Mammary microvascular endothelial cell (primary cell): ENCODE data around the gene DDIT4. TPM values are rescaled to one million over a fixed set of nuclear protein-coding genes. Genes with fewer than 3 reads are reported as not detected.

Source experiments
- total RNA-seq: library from RNA; depleted of rRNA; stranded (reverse); fragments of >200 nt; gene quantifications from 2 replicates; pipeline ENCODE4 v1.2.3, GENCODE V29; 2015

DDIT4 gene, protein sequence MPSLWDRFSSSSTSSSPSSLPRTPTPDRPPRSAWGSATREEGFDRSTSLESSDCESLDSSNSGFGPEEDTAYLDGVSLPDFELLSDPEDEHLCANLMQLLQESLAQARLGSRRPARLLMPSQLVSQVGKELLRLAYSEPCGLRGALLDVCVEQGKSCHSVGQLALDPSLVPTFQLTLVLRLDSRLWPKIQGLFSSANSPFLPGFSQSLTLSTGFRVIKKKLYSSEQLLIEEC
- total RNA-seq: 40.3 and 42.5 TPM in 2 replicates

DNA sequence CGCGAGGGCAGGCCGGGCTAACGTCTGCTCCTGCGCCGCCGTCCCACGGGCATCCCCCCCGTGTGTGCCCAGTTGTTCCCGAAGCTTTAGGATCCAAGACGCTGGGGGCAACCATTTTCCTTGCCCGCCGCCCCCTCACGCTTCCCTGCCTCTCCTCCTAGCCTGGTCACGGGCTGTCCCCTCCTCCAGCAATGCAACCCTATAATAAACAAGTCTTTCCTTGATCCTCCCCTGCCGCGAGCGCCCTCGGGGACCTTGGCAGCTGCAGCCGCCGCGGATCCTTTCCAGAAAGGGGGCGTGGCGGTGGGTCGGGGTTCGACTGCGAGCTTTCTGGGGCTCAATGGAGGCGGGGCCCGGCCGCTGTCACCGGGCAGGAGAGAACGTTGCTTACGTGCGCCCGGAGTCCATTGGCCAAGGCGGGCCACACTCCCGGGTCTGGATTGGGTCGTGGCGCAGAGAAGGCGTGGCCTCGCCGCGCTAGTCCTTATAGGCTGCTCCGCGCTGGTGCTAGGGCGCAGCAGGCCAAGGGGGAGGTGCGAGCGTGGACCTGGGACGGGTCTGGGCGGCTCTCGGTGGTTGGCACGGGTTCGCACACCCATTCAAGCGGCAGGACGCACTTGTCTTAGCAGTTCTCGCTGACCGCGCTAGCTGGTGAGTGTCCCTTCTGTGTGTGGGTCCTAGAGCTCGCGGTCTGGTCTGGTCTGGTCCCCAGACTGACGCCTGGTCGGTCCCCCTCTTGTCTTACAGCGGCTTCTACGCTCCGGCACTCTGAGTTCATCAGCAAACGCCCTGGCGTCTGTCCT is at the start of gene DDIT4:
TSS of gene DDIT4 (plus strand) at position 515 of the 803 bp plus-strand sequence. CDS start 293 bp downstream, outside the sequence.

Other genes with a start within 250 kb of the DDIT4 start
- 0.53 and 1.2 TPM in 2 replicates for gene SPOCK2, start 185.4 kb upstream of the DDIT4 start, total RNA-seq
- gene ANAPC16, start 57.9 kb upstream of the DDIT4 start, total RNA-seq: 35.3 and 43.8 TPM in 2 replicates
- 27.7 and 28.2 TPM in 2 replicates for gene ASCC1, start 57.6 kb upstream of the DDIT4 start, total RNA-seq
- 29.5 and 31.5 TPM in 2 replicates for gene DNAJB12, start 81.0 kb downstream of the DDIT4 start, total RNA-seq